WTC11 (cell line): ENCODE measurements around the gene ARHGAP28. TPM values are rescaled to one million over a fixed set of nuclear protein-coding genes. Genes with fewer than 3 reads are reported as not detected.

Source experiments
- ATAC-seq: fragments of 200-7000 bp; cut with Tn5 transposase; 2 replicates; pipeline ENCODE4 v1.10.0; 2021; ENCODE audit warnings: mild to moderate bottlenecking, moderate library complexity
- CTCF ChIA-PET: fragments of 300-600 bp; sonication (Branson Sonifier 250); formaldehyde crosslinking; loops from one replicate; lab custom pipeline; 2021; ENCODE audit warnings: antibody characterized with exemption; lab: Charles Lee
- POLR2A ChIA-PET: fragments of 350-600 bp; sonication (Branson Sonifier 250); formaldehyde crosslinking; loops from one replicate; lab custom pipeline; 2021; ENCODE audit warnings: antibody characterized with exemption; lab: Charles Lee
- DNase-seq: peaks from one replicate; pipeline ENCODE4 v3.0.0; 2021; ENCODE audit warnings: low spot score
- H3K27ac Mint-ChIP-seq: 2 replicates; pipeline ENCODE4 v1.8.0; 2021; ENCODE audit warnings: mixed read lengths
- H3K27me3 Mint-ChIP-seq: 2 replicates; pipeline ENCODE4 v1.8.0; 2021; ENCODE audit warnings: low read depth, mild to moderate bottlenecking, moderate library complexity, mixed read lengths
- H3K36me3 Mint-ChIP-seq: 2 replicates; pipeline ENCODE4 v1.8.0; 2021; ENCODE audit warnings: mixed read lengths
- H3K4me1 Mint-ChIP-seq: 2 replicates; pipeline ENCODE4 v1.8.0; 2022; ENCODE audit warnings: mixed read lengths
- H3K4me3 Mint-ChIP-seq: 2 replicates; pipeline ENCODE4 v1.8.0; 2021; ENCODE audit warnings: mild to moderate bottlenecking, moderate library complexity, mixed read lengths
- H3K9me3 Mint-ChIP-seq: 2 replicates; pipeline ENCODE4 v1.8.0; 2021; ENCODE audit warnings: mixed read lengths
- CBFB ChIP-seq: sonication (generic); formaldehyde crosslinking; IDR thresholded peaks from 2 replicates; pipeline ENCODE4 v1.8.1; 2022; ENCODE audit warnings: mild to moderate bottlenecking, low read depth, missing genetic modification reagents
- ELF4 ChIP-seq: sonication (generic); formaldehyde crosslinking; IDR thresholded peaks from 2 replicates; pipeline ENCODE4 v1.8.1; 2022; ENCODE audit warnings: low read depth, mild to moderate bottlenecking, moderate library complexity, missing genetic modification reagents
- FOXJ3 ChIP-seq: sonication (generic); formaldehyde crosslinking; IDR thresholded peaks from 2 replicates; pipeline ENCODE4 v1.9.0; 2021; ENCODE audit warnings: missing genetic modification reagents, mild to moderate bottlenecking, borderline replicate concordance
- GABPB1 ChIP-seq: sonication (generic); formaldehyde crosslinking; IDR thresholded peaks from 2 replicates; pipeline ENCODE4 v1.8.1; 2023; ENCODE audit warnings: mild to moderate bottlenecking, missing genetic modification reagents
- IRF2 ChIP-seq: sonication (generic); formaldehyde crosslinking; IDR thresholded peaks from 2 replicates; pipeline ENCODE4 v1.8.0; 2022; ENCODE audit warnings: low read depth, missing genetic modification reagents, borderline replicate concordance
- JAZF1 ChIP-seq: fragments of 250-450 bp; sonication (Bioruptor Pico); IDR thresholded peaks from 2 replicates; pipeline ENCODE4 v1.9.0; 2021; ENCODE audit warnings: moderate library complexity, mild to moderate bottlenecking, inconsistent platforms
- JUN ChIP-seq: sonication (generic); formaldehyde crosslinking; IDR thresholded peaks from 2 replicates; pipeline ENCODE4 v1.8.0; 2023; ENCODE audit warnings: mild to moderate bottlenecking, missing genetic modification reagents
- MYBL2 ChIP-seq: sonication (generic); formaldehyde crosslinking; IDR thresholded peaks from 2 replicates; pipeline ENCODE4 v1.8.1; 2023; ENCODE audit warnings: mild to moderate bottlenecking, moderate library complexity, missing genetic modification reagents
- NFATC4 ChIP-seq: fragments of 250-450 bp; sonication (Bioruptor Pico); IDR thresholded peaks from 2 replicates; pipeline ENCODE4 v1.9.0; 2021; ENCODE audit warnings: mild to moderate bottlenecking
- NR1H2 ChIP-seq: sonication (generic); formaldehyde crosslinking; IDR thresholded peaks from 2 replicates; pipeline ENCODE4 v1.9.0; 2021; ENCODE audit warnings: mild to moderate bottlenecking, moderate library complexity, missing genetic modification reagents
- NR3C1 ChIP-seq: sonication (generic); formaldehyde crosslinking; conservative IDR thresholded peaks from 2 replicates; pipeline ENCODE4 v1.8.1; 2023; ENCODE audit warnings: low read depth, mild to moderate bottlenecking, missing genetic modification reagents
- SP1 ChIP-seq: sonication (generic); formaldehyde crosslinking; conservative IDR thresholded peaks from 2 replicates; pipeline ENCODE4 v1.8.1; 2022; ENCODE audit warnings: missing genetic modification reagents
- ZNF121 ChIP-seq: sonication (generic); formaldehyde crosslinking; IDR thresholded peaks from 2 replicates; pipeline ENCODE4 v1.8.0; 2023; ENCODE audit warnings: missing genetic modification reagents
- ZNF317 ChIP-seq: sonication (generic); formaldehyde crosslinking; IDR thresholded peaks from 2 replicates; pipeline ENCODE4 v1.8.1; 2023; ENCODE audit warnings: low read depth, mild to moderate bottlenecking, moderate library complexity, missing genetic modification reagents, borderline replicate concordance
- ZNF671 ChIP-seq: fragments of 250-450 bp; sonication (Bioruptor Pico); IDR thresholded peaks from 2 replicates; pipeline ENCODE4 v1.8.0; 2021; ENCODE audit warnings: mild to moderate bottlenecking
- total RNA-seq: library from RNA; stranded (reverse); gene quantifications from 3 replicates; pipeline ENCODE4 v1.2.3, GENCODE V29; 2021
- TF ChIP-seq, protein P1 (sequence below): sonication (generic); formaldehyde crosslinking; IDR thresholded peaks from 2 replicates; pipeline ENCODE4 v1.8.1; 2022; ENCODE audit warnings: mild to moderate bottlenecking, missing genetic modification reagents, moderate library complexity, borderline replicate concordance
- TF ChIP-seq, protein P2 (sequence below): sonication (generic); formaldehyde crosslinking; IDR thresholded peaks from 2 replicates; pipeline ENCODE4 v1.8.0; 2023; ENCODE audit warnings: mild to moderate bottlenecking, missing genetic modification reagents
- TF ChIP-seq, protein P3 (sequence below): sonication (generic); formaldehyde crosslinking; IDR thresholded peaks from 2 replicates; pipeline ENCODE4 v1.8.1; 2022; ENCODE audit warnings: mild to moderate bottlenecking, moderate library complexity, missing genetic modification reagents
- TF ChIP-seq, protein P4 (sequence below): fragments of 250-450 bp; sonication (Bioruptor Pico); IDR thresholded peaks from 2 replicates; pipeline ENCODE4 v1.9.0; 2021; ENCODE audit warnings: mild to moderate bottlenecking
- TF ChIP-seq, protein P5 (sequence below): sonication (generic); formaldehyde crosslinking; IDR thresholded peaks from 2 replicates; pipeline ENCODE4 v1.8.1; 2023; ENCODE audit warnings: mild to moderate bottlenecking, missing genetic modification reagents
- TF ChIP-seq, protein P6 (sequence below): sonication (generic); formaldehyde crosslinking; IDR thresholded peaks from 2 replicates; pipeline ENCODE4 v1.8.0; 2022; ENCODE audit warnings: mild to moderate bottlenecking, missing genetic modification reagents
- TF ChIP-seq, protein P7 (sequence below): sonication (generic); formaldehyde crosslinking; IDR thresholded peaks from 2 replicates; pipeline ENCODE4 v1.8.1; 2023; ENCODE audit warnings: mild to moderate bottlenecking, missing genetic modification reagents, moderate library complexity
- TF ChIP-seq, protein P8 (sequence below): sonication (generic); formaldehyde crosslinking; IDR thresholded peaks from 2 replicates; pipeline ENCODE4 v1.8.1; 2023; ENCODE audit warnings: mild to moderate bottlenecking, missing genetic modification reagents, borderline replicate concordance

ARHGAP28 gene
- total RNA-seq, 1 experiment from 2014 or later = 14.8 TPM

DNA sequence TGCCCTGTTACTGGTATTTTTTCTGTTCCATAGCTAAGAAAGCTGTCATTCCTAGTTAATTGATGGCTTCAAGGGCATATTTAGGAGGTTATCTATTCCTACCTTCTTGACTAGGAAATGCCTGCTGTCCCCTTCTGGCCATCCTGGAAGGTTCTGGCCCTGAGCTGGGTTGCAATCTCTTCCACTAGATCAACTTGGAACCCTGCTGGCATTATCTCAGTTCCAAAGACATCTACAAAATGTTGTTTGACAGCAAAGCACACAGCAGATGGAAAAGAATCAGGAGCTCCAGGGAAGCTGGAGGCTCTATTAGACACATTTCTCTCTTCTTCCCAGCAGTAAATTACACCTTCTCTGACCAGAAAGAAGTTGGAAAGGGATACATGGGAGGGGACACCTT, 192.1 kb downstream of the ARHGAP28 start:
- no peak overlapping the region for H3K4me3 Mint-ChIP-seq
- ATAC-seq (no peak), DNase-seq (no peak)
- ChIA-PET CTCF (interaction anchor here (0.6 to 3.8 kb wide), 6 partner anchors 43 to 400 kb away, joined by 3 to 76 read pairs (median 5); no protein-coding TSS in a partner anchor), POLR2A (no interaction called here)
- no peaks in the 10 kb centered on the region for H3K27me3 Mint-ChIP-seq
- peaks cover 2% of the 10 kb centered on the region for H3K4me1 Mint-ChIP-seq
- peaks cover 3% of the 10 kb centered on the region; the same call in 1 of the 2 replicates for H3K9me3 Mint-ChIP-seq
- no peak for TF ChIP-seq ELF4
- TF ChIP-seq JUN (CRISPR knock-in tag) = no peak
- TF ChIP-seq, protein P1, sequence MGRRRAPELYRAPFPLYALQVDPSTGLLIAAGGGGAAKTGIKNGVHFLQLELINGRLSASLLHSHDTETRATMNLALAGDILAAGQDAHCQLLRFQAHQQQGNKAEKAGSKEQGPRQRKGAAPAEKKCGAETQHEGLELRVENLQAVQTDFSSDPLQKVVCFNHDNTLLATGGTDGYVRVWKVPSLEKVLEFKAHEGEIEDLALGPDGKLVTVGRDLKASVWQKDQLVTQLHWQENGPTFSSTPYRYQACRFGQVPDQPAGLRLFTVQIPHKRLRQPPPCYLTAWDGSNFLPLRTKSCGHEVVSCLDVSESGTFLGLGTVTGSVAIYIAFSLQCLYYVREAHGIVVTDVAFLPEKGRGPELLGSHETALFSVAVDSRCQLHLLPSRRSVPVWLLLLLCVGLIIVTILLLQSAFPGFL (CRISPR knock-in tag) = no peak
- no peak for TF ChIP-seq ZNF317 (CRISPR knock-in tag)
- no peak for TF ChIP-seq NR1H2
- no peak for TF ChIP-seq GABPB1
- no peak for TF ChIP-seq CBFB (CRISPR knock-in tag)
- no peak for TF ChIP-seq SP1
- no peak for TF ChIP-seq MYBL2
- TF ChIP-seq, protein P2, sequence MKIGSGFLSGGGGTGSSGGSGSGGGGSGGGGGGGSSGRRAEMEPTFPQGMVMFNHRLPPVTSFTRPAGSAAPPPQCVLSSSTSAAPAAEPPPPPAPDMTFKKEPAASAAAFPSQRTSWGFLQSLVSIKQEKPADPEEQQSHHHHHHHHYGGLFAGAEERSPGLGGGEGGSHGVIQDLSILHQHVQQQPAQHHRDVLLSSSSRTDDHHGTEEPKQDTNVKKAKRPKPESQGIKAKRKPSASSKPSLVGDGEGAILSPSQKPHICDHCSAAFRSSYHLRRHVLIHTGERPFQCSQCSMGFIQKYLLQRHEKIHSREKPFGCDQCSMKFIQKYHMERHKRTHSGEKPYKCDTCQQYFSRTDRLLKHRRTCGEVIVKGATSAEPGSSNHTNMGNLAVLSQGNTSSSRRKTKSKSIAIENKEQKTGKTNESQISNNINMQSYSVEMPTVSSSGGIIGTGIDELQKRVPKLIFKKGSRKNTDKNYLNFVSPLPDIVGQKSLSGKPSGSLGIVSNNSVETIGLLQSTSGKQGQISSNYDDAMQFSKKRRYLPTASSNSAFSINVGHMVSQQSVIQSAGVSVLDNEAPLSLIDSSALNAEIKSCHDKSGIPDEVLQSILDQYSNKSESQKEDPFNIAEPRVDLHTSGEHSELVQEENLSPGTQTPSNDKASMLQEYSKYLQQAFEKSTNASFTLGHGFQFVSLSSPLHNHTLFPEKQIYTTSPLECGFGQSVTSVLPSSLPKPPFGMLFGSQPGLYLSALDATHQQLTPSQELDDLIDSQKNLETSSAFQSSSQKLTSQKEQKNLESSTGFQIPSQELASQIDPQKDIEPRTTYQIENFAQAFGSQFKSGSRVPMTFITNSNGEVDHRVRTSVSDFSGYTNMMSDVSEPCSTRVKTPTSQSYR (CRISPR knock-in tag) = no peak
- TF ChIP-seq NR3C1 (CRISPR knock-in tag) = no peak
- TF ChIP-seq, protein P3, sequence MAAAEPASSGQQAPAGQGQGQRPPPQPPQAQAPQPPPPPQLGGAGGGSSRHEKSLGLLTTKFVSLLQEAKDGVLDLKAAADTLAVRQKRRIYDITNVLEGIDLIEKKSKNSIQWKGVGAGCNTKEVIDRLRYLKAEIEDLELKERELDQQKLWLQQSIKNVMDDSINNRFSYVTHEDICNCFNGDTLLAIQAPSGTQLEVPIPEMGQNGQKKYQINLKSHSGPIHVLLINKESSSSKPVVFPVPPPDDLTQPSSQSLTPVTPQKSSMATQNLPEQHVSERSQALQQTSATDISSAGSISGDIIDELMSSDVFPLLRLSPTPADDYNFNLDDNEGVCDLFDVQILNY = no peak
- no peak for TF ChIP-seq ZNF121 (CRISPR knock-in tag)
- TF ChIP-seq IRF2 = no peak
- TF ChIP-seq, protein P4, sequence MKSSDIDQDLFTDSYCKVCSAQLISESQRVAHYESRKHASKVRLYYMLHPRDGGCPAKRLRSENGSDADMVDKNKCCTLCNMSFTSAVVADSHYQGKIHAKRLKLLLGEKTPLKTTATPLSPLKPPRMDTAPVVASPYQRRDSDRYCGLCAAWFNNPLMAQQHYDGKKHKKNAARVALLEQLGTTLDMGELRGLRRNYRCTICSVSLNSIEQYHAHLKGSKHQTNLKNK (CRISPR knock-in tag) = no peak
- no peak for TF ChIP-seq NFATC4 (CRISPR knock-in tag)
- TF ChIP-seq, protein P5, sequence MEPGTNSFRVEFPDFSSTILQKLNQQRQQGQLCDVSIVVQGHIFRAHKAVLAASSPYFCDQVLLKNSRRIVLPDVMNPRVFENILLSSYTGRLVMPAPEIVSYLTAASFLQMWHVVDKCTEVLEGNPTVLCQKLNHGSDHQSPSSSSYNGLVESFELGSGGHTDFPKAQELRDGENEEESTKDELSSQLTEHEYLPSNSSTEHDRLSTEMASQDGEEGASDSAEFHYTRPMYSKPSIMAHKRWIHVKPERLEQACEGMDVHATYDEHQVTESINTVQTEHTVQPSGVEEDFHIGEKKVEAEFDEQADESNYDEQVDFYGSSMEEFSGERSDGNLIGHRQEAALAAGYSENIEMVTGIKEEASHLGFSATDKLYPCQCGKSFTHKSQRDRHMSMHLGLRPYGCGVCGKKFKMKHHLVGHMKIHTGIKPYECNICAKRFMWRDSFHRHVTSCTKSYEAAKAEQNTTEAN (CRISPR knock-in tag) = no peak
- no peak for TF ChIP-seq ZNF671 (CRISPR knock-in tag)
- TF ChIP-seq JAZF1 (CRISPR knock-in tag) = no peak
- H3K27ac Mint-ChIP-seq = no peak overlapping the region
- H3K36me3 Mint-ChIP-seq = no peaks in the 10 kb centered on the region

DNA sequence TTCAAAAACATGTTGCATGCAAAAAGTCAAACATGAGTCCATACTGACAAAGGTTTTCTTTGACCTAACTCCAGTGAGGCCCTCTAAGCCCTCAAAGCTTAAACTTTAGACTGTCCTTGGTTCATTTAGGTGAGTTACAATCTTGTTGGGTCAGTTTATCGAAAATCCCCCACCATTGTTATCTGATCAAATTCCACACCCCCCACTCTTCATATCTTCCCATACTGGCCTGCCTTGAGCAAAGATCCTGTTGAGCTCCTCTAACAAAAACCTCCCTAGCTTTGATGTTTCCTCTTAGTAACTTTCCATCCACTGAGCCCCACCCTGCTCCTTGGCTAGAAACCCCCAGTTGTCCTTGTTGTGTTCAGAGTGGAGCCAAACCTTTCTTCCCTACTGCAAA, 193.7 kb downstream of the ARHGAP28 start:
- CTCF ChIA-PET = no interaction called here

More for the DNA sequence above, 193.7 kb downstream of the ARHGAP28 start:
- Mint-ChIP-seq H3K27me3 (no peaks in the 10 kb centered on the region; the same call in 1 of the 2 replicates), H3K4me1 (peaks cover 2% of the 10 kb centered on the region)
- DNase-seq = no peak
- TF ChIP-seq, protein P6, sequence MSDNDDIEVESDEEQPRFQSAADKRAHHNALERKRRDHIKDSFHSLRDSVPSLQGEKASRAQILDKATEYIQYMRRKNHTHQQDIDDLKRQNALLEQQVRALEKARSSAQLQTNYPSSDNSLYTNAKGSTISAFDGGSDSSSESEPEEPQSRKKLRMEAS = no peak
- TF ChIP-seq CBFB (CRISPR knock-in tag) (no peak), JUN (CRISPR knock-in tag) (no peak), FOXJ3 (CRISPR knock-in tag) (no peak), NR1H2 (no peak), NR3C1 (CRISPR knock-in tag) (no peak)
- TF ChIP-seq, protein P7, sequence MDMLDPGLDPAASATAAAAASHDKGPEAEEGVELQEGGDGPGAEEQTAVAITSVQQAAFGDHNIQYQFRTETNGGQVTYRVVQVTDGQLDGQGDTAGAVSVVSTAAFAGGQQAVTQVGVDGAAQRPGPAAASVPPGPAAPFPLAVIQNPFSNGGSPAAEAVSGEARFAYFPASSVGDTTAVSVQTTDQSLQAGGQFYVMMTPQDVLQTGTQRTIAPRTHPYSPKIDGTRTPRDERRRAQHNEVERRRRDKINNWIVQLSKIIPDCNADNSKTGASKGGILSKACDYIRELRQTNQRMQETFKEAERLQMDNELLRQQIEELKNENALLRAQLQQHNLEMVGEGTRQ (CRISPR knock-in tag) = no peak
- TF ChIP-seq, protein P8, sequence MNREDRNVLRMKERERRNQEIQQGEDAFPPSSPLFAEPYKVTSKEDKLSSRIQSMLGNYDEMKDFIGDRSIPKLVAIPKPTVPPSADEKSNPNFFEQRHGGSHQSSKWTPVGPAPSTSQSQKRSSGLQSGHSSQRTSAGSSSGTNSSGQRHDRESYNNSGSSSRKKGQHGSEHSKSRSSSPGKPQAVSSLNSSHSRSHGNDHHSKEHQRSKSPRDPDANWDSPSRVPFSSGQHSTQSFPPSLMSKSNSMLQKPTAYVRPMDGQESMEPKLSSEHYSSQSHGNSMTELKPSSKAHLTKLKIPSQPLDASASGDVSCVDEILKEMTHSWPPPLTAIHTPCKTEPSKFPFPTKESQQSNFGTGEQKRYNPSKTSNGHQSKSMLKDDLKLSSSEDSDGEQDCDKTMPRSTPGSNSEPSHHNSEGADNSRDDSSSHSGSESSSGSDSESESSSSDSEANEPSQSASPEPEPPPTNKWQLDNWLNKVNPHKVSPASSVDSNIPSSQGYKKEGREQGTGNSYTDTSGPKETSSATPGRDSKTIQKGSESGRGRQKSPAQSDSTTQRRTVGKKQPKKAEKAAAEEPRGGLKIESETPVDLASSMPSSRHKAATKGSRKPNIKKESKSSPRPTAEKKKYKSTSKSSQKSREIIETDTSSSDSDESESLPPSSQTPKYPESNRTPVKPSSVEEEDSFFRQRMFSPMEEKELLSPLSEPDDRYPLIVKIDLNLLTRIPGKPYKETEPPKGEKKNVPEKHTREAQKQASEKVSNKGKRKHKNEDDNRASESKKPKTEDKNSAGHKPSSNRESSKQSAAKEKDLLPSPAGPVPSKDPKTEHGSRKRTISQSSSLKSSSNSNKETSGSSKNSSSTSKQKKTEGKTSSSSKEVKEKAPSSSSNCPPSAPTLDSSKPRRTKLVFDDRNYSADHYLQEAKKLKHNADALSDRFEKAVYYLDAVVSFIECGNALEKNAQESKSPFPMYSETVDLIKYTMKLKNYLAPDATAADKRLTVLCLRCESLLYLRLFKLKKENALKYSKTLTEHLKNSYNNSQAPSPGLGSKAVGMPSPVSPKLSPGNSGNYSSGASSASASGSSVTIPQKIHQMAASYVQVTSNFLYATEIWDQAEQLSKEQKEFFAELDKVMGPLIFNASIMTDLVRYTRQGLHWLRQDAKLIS (CRISPR knock-in tag) = no peak
- TF ChIP-seq, protein P1 (CRISPR knock-in tag) = no peak
- TF ChIP-seq, all 79 proteins: peak for 0
- H3K36me3 Mint-ChIP-seq = no peaks in the 10 kb centered on the region
- peak overlapping the region; percentile 34; the same call in 1 of the 2 replicates for H3K27ac Mint-ChIP-seq
- H3K9me3 Mint-ChIP-seq = peaks cover 3% of the 10 kb centered on the region; the same call in 1 of the 2 replicates
- no peak overlapping the region for H3K4me3 Mint-ChIP-seq
- no peak for ATAC-seq
- POLR2A ChIA-PET = no interaction called here
